ENCODE results near the gene ASXL3. TPM values are rescaled to one million over a fixed set of nuclear protein-coding genes. Genes with fewer than 3 reads are reported as not detected.

Gene ASXL3
- total RNA-seq, 1 donor from 2014 or later = 1.4 TPM

- Histone ChIP-seq H3K9me3 (no peaks in the 10 kb centered on the region), H3K4me1 (no peaks in the 10 kb centered on the region), H3K4me3 (no peak overlapping the region), H3K27me3 (ENCODE audit: low read depth) (no peaks in the 10 kb centered on the region), H3K27ac (no peak overlapping the region), H3K36me3 (no peaks in the 10 kb centered on the region)
- DNase-seq (no peak), ATAC-seq (no peak)
- intact Hi-C loops (cut with DNase I) = no loop called here
- TF ChIP-seq CTCF (IDR thresholded peaks at IDR 0.05) = no peak
Measured at GRCh38 chr18:33682436-33682835, 104.4 kb downstream of the ASXL3 start.

- TF ChIP-seq CTCF (IDR thresholded peaks at IDR 0.05) = no peak
- H3K4me1 ChIP-seq = no peaks in the 10 kb centered on the region
- H3K36me3 ChIP-seq = no peaks in the 10 kb centered on the region
- no peak overlapping the region for H3K4me3 ChIP-seq
- no peak overlapping the region for H3K27ac ChIP-seq
- DNase-seq (no peak), ATAC-seq (no peak)
- H3K27me3 ChIP-seq (ENCODE audit: low read depth) = no peaks in the 10 kb centered on the region
- H3K9me3 ChIP-seq = no peaks in the 10 kb centered on the region
- intact Hi-C loops (cut with DNase I) = no loop called here
Measured at GRCh38 chr18:33694593-33694992, 116.6 kb downstream of the ASXL3 start.

GRCh38 chr18:33696332-33697162 is 118.5 kb downstream of the ASXL3 start:
- no peak for TF ChIP-seq CTCF (IDR thresholded peaks at IDR 0.05)
- Histone ChIP-seq H3K27me3 (ENCODE audit: low read depth) (no peaks in the 10 kb centered on the region), H3K27ac (no peak overlapping the region), H3K36me3 (no peaks in the 10 kb centered on the region), H3K4me1 (no peaks in the 10 kb centered on the region), H3K4me3 (no peak overlapping the region), H3K9me3 (no peaks in the 10 kb centered on the region)
- intact Hi-C loops (cut with DNase I) = no loop called here
- no peak for DNase-seq
- no peak for ATAC-seq

- H3K4me3 ChIP-seq = no peak overlapping the region
- H3K27ac ChIP-seq = no peak overlapping the region
- no peak for ATAC-seq
- H3K9me3 ChIP-seq = no peaks in the 10 kb centered on the region
- TF ChIP-seq CTCF (IDR thresholded peaks at IDR 0.05) = no peak
- intact Hi-C loops (cut with DNase I) = no loop called here
- no peak for DNase-seq
- no peaks in the 10 kb centered on the region for H3K36me3 ChIP-seq
- no peaks in the 10 kb centered on the region for H3K27me3 ChIP-seq (ENCODE audit: low read depth)
- H3K4me1 ChIP-seq = no peaks in the 10 kb centered on the region
Measured at GRCh38 chr18:33697498-33697897, 119.5 kb downstream of the ASXL3 start.

GRCh38 chr18:33699372-33699771 is 121.4 kb downstream of the ASXL3 start:
- DNase-seq (no peak), ATAC-seq (no peak)
- Histone ChIP-seq H3K27me3 (ENCODE audit: low read depth) (no peaks in the 10 kb centered on the region), H3K27ac (no peak overlapping the region), H3K9me3 (no peaks in the 10 kb centered on the region), H3K36me3 (no peaks in the 10 kb centered on the region), H3K4me1 (no peaks in the 10 kb centered on the region), H3K4me3 (no peak overlapping the region)
- no peak for TF ChIP-seq CTCF (IDR thresholded peaks at IDR 0.05)
- intact Hi-C loops (cut with DNase I) = no loop called here
